Vagina (tissue), 2 donors: ENCODE measurements around the gene SYT13. TPM values are rescaled to one million over a fixed set of nuclear protein-coding genes. Genes with fewer than 3 reads are reported as not detected.
A peak's percentile ranks its signal among the peaks of the same experiment; 100 is the strongest.

Experiments
- DNase-seq, 2 donors: peaks; one replicate each; pipeline ENCODE4 v3.0.0-alpha.2; 2017; ENCODE audit errors: extremely low spot score in 2 of 2
- H3K27ac ChIP-seq: fragments of 200-600 bp; sonication (generic); one replicate; pipeline ENCODE4 v1.5.1; 2019
- H3K27me3 ChIP-seq: fragments of 200-600 bp; sonication (generic); one replicate; pipeline ENCODE4 v1.5.1; 2019
- H3K36me3 ChIP-seq, 2 donors: fragments of 200-600 bp; sonication (generic); one replicate each; pipeline ENCODE4 v1.5.1; 2017 to 2019
- H3K4me1 ChIP-seq: fragments of 200-600 bp; sonication (generic); one replicate; pipeline ENCODE4 v1.5.1; 2019
- H3K4me3 ChIP-seq, 2 donors: fragments of 200-600 bp; sonication (generic); 1 replicate in 1 of 2; 2 replicates in 1 of 2; pipeline ENCODE4 v1.5.1; 2016 to 2019
- H3K9me3 ChIP-seq: fragments of 200-600 bp; sonication (generic); one replicate; pipeline ENCODE4 v1.5.1; 2019
- CTCF ChIP-seq, 3 experiments: fragments of 450-650 bp in 2 of 3; fragments of 200-600 bp in 1 of 3; sonication (generic) in 1 of 3; IDR thresholded peaks; one replicate each; pipeline ENCODE4 v1.5.1; 2017 to 2019; ENCODE audit warnings: antibody characterized with exemption in 3 of 3, mild to moderate bottlenecking in 2 of 3, moderate library complexity in 2 of 3
- POLR2A ChIP-seq, 2 donors: fragments of 450-650 bp; IDR thresholded peaks; one replicate each; pipeline ENCODE4 v1.6.1; 2017; ENCODE audit warnings: antibody characterized with exemption in 2 of 2, mild to moderate bottlenecking in 2 of 2, moderate library complexity in 2 of 2
- POLR2AphosphoS5 ChIP-seq, 2 donors: sonication (generic); formaldehyde crosslinking; IDR thresholded peaks; one replicate each; pipeline ENCODE4 v1.9.0; 2017; ENCODE audit warnings: antibody characterized with exemption in 2 of 2, mild to moderate bottlenecking in 2 of 2, low read depth in 1 of 2; ENCODE audit not compliant: insufficient read depth in 1 of 2
- intact Hi-C: fragments of 100-400 bp; cut with DNase I; formaldehyde crosslinking; loops from one replicate; pipeline ENCODE4 v1.15.1; 2023
- total RNA-seq: library from RNA; depleted of rRNA; stranded (reverse); fragments of >200 nt; gene quantifications from one replicate; pipeline ENCODE4 v1.2.3, GENCODE V29; 2016

The SYT13 gene
- total RNA-seq, 1 donor from 2014 or later, result 1.2 TPM

- H3K27ac ChIP-seq, result no peak overlapping the region
- no peak for DNase-seq
- TF ChIP-seq POLR2AphosphoS5 (IDR thresholded peaks at IDR 0.05; ENCODE audit: insufficient read depth in 1 of 2, low read depth in 1 of 2) (no peak), POLR2A (IDR thresholded peaks at IDR 0.05) (no peak), CTCF (IDR thresholded peaks at IDR 0.05) (peak; percentile 12 to 76 (median 37))
- H3K4me3 ChIP-seq, result no peak overlapping the region
- H3K9me3 ChIP-seq, result no peaks in the 10 kb centered on the region
- no peaks in the 10 kb centered on the region for H3K36me3 ChIP-seq
- no peaks in the 10 kb centered on the region for H3K4me1 ChIP-seq
- intact Hi-C loops, result no loop called here
- H3K27me3 ChIP-seq, result no peaks in the 10 kb centered on the region
These were observed 52.9 kb downstream of the SYT13 start for GRCh38 chr11:45233121-45233803.

GRCh38 chr11:45232341-45233080, 53.6 kb downstream of the SYT13 start:
- H3K4me3 ChIP-seq, result no peak overlapping the region
- H3K27ac ChIP-seq, result no peak overlapping the region
- H3K27me3 ChIP-seq, result no peaks in the 10 kb centered on the region
- H3K9me3 ChIP-seq, result no peaks in the 10 kb centered on the region
- no peak for TF ChIP-seq POLR2AphosphoS5 (IDR thresholded peaks at IDR 0.05; ENCODE audit: insufficient read depth in 1 of 2, low read depth in 1 of 2)
- TF ChIP-seq POLR2A (IDR thresholded peaks at IDR 0.05), result no peak
- TF ChIP-seq CTCF (IDR thresholded peaks at IDR 0.05), result no peak
- H3K36me3 ChIP-seq, result no peaks in the 10 kb centered on the region
- no peaks in the 10 kb centered on the region for H3K4me1 ChIP-seq
- intact Hi-C loops, result no loop called here
- no peak for DNase-seq

- Histone ChIP-seq H3K27me3 (no peaks in the 10 kb centered on the region), H3K36me3 (peaks cover 0 to 16% of the 10 kb centered on the region in 2 donors), H3K4me3 (no peak overlapping the region), H3K4me1 (no peaks in the 10 kb centered on the region), H3K9me3 (no peaks in the 10 kb centered on the region), H3K27ac (no peak overlapping the region)
- DNase-seq, result no peak
- intact Hi-C loops, result no loop called here
- TF ChIP-seq POLR2A (IDR thresholded peaks at IDR 0.05) (no peak), CTCF (IDR thresholded peaks at IDR 0.05) (no peak), POLR2AphosphoS5 (IDR thresholded peaks at IDR 0.05; ENCODE audit: insufficient read depth in 1 of 2, low read depth in 1 of 2) (no peak)
These were observed 56.6 kb downstream of the SYT13 start for GRCh38 chr11:45229401-45230020.

GRCh38 chr11:45227836-45228235, 58.3 kb downstream of the SYT13 start:
- Histone ChIP-seq H3K27me3 (no peaks in the 10 kb centered on the region), H3K27ac (no peak overlapping the region), H3K4me1 (no peaks in the 10 kb centered on the region), H3K36me3 (peaks cover 0 to 21% of the 10 kb centered on the region in 2 donors), H3K9me3 (no peaks in the 10 kb centered on the region), H3K4me3 (no peak overlapping the region)
- TF ChIP-seq CTCF (IDR thresholded peaks at IDR 0.05) (no peak), POLR2AphosphoS5 (IDR thresholded peaks at IDR 0.05; ENCODE audit: insufficient read depth in 1 of 2, low read depth in 1 of 2) (no peak), POLR2A (IDR thresholded peaks at IDR 0.05) (no peak)
- intact Hi-C loops, result no loop called here
- DNase-seq, result no peak
